GM19438 (cell line): ENCODE results near the gene WDFY1.
A peak's percentile ranks its signal among the peaks of the same experiment; 100 is the strongest.
"Not testable (repeated sequence)": the region's sequence is repeated elsewhere in the genome, so short reads cannot be mapped to it uniquely, and the experiment has no call there.

Source experiments
- ATAC-seq: cut with Tn5 transposase; IDR thresholded peaks from one replicate; pipeline ENCODE4 v1.9.1; 2021; ENCODE audit warnings: low read depth; ENCODE audit not compliant: unreplicated experiment

The WDFY1 gene

DNA sequence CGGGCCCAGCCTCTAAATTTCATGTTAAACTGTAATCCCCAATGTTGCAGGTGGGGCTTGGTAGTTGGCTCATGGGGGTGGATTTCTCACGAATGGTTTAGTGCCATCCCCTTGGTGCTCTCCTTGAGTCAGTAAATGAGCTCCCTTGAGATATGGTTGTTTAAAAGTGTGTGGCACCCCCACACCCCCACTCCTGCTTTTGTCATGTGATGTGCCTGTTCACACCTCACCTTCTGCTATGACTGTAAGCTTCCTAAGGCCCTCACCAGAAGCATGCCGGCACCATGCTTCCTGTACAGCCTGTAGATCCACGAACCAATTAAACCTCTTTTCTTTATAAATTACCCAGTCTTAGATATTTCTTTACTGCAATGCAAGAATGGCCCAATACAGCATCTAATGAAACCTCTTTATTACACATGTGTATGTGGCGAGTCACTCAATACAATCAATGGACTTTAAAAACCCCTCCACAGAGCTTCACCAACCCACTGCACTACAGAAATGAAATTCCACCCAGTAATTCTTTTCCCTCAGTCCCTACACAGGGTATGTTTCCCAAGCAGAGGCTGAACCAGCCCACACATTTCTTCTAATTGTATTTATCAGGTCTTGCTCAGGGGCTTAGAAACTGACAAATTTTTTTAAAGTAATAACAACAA is 47.3 kb downstream of the WDFY1 start:
- ATAC-seq = no peak

GRCh38 chr2:223896833-223897311 is 48.3 kb downstream of the WDFY1 start:
- ATAC-seq = peak; percentile 69

DNA sequence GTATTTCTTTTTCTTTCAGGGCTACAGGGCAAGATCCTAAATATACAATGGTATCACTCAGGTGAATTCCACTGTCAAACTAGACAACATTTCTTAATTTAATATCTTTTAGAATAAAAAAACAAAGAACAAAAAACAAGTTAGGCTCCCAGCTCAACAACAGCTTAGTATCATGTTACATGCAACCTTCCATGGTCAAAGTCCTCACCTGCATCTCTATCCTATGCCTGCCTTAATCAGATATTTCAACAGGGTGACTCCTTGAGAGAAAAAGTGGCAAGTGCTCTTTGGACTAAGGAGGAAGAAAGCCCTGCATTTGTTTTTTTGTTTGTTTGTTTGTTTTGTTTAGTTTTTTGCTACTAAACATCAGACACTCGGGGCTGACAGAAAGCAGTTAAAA is 50.2 kb downstream of the WDFY1 start:
- ATAC-seq = no peak

DNA sequence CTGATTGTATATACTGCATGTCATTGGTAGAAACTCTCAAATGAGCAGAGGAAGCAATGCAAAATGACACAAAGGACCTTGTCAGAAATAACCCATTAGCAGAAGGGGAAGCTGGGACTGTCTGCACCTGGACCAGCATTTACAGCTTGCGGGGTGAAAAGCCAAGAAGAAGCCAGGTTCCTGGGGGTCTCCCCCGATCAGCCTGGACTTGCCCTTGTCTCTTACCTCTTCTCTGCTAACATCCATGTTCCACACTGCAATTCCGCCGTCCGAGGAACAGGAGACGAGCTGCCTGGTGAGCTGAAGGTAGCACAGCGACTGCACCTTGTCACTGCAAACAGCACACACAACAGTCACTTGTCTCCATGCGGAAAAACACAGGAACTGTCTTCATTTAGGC is 51.1 kb downstream of the WDFY1 start:
- ATAC-seq = no peak

DNA sequence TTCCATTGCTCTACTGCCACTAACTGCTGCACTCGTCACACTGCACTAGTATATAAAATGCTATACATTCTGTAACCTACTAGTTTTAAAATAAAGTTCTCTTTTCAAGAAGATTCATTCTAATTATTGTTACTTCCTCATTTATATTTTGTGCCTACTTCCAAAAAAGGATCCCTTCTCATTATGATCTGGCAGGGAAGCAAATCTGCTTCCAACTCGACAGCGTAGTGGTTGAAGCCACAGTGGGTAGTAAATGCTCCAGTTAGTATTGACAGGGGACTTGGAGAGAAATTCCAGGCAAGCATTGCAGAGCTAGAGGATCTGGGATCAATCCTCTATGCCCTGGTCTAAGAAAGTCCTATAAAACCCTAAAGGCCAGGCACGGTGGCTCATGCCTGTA is 54.4 kb downstream of the WDFY1 start:
- ATAC-seq = no peak

DNA sequence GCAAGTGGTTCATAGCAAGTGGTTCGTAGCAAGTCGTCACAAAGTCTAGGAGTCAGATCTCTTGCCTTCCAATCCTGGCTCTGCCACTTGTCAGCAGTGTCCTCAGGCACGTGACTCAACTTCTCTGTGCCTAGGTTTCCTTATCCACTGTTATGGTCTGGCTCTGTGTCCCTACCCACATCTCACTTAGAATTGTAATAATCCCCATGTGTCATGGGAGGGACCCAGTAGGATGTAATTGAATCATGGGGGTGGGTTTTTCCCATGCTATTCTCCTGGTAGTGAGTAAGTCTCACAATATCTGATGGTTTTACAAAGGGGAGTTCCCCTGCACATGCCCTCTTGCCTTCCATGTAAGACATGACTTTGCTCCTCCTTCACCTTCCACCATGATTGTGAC is 55.9 kb downstream of the WDFY1 start:
- ATAC-seq = no peak

DNA sequence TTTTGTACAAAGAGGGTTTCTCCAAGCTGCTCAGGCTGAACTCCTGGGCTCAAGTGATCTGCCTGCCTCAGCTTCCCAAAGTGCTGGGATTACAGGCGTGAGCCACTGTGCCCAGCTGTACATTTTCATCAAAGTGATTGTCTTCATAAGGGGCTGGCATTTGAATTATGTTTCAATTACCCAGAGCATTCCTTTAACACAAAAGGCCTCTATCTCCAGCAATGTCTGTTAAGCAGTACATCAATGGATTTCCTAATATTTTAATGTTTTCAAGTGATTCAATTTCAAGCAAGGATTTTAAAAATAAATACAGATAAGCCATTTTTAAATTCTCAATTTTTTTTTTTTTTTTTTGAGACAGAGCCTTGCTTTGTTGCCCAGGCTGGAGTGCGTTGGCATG is 56.9 kb downstream of the WDFY1 start:
- no peak for ATAC-seq

- no peak for ATAC-seq
These were observed 58.0 kb downstream of the WDFY1 start for GRCh38 chr2:223887127-223887526.

DNA sequence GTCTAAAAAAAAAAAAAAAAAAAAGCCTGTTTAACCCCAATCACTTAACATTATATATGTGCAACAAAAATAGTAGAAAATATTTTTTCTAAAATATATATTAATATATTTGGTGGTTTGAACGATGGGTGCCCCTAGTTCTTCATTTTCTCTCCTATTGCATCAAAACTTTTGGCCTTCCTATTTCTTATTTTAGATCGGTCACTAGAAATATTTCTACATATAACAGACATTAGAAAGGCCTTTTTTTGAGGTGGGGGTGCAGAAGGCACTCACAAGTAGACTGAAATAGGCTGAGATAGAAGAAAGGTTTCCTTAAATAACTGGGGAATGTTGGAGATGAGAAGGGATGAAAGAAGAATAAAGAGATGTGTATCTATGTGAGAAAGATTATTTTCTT is 58.4 kb downstream of the WDFY1 start:
- ATAC-seq = no peak

DNA sequence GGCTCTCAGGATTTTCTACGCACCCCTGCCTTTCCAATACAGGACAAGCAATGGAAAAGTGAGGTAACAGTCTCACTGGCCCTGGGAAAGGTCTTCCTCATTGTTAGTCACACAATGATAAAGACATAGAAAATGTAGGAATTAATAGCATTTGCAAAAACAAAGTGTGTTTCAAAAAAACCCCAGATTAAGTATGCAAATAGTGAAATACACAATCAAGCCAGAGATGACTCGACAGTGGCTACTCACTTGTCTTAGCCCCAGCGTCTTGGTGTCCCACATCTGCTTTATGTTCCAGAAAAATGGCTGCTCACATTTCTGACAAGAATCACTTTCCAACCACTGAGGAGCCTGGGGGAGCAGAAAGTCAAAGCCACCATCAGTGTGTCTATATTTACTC is 60.7 kb downstream of the WDFY1 start:
- ATAC-seq = peak; percentile 61

- ATAC-seq = no peak
These were observed 62.4 kb downstream of the WDFY1 start for GRCh38 chr2:223882715-223883114.

DNA sequence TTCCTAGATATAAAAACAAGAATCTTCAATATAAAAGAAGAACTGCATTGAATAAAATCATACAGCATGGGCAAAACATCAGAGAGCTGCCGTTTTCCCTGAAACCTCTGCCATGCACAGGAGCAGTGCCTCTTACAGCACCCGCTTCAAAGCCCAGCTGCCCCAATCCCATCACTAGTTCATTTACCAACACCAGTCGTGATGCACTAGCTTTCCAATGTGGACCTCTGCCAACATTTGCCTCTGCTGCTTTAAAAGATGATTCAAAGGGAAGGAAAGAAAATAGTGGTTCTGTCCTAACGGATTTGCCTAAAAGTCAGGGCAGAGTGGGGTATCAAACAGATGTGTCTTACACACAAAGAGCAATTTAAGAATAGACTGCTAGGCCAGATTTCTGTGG is 64.3 kb downstream of the WDFY1 start:
- ATAC-seq = no peak

DNA sequence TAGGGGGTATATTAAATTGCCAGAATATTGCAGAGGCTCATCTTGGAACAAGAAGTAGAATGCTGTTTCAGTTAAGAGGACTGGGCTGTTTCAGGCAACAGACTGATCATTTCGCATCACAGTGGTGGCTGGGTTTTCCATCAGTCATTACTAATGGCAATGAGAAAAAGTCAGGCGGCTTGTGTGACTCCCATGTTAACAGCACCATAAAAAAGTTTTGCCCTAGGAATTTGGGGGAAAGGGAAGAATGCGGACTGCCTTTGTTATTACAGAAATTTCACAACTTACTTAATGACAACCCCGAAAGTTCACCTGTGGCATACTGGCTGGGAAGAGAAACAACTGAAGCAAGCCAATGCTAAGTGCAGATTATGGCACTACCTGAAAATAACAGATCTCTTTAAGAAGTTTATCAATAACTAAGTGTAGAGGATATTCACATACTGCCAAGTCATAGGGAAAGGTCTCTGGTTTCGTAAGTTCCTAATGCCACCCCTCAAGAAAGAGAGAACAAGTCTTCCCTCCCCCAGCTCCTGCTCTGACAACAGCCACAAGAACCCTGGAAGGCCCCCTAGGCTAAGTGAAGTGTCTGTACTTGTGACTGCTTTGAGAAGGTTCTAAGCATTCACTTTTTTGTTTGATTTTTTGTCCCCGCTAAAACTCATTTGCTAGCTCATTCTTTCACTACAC is 67.3 kb downstream of the WDFY1 start:
- peak; percentile 37 for ATAC-seq

DNA sequence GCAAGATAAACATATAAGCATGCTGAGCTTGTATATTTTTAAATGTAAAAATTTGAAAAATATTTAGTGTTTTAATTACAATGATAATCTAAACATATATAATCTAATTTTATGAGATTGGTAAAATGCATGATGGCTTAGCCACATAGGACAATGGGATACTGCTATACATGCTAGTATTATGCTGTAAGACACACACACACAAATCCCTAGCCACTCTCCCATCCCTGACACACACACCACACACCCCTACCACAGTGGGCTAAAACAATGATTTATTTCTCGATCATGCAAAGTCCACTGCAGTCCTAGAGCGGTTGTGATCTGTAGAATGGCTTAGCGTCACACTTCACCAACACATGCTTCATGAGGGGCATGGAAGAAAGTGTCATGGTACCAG is 71.5 kb downstream of the WDFY1 start:
- ATAC-seq = no peak

- not testable (repeated sequence) for ATAC-seq
These were observed 72.4 kb downstream of the WDFY1 start for GRCh38 chr2:223872772-223873171.

DNA sequence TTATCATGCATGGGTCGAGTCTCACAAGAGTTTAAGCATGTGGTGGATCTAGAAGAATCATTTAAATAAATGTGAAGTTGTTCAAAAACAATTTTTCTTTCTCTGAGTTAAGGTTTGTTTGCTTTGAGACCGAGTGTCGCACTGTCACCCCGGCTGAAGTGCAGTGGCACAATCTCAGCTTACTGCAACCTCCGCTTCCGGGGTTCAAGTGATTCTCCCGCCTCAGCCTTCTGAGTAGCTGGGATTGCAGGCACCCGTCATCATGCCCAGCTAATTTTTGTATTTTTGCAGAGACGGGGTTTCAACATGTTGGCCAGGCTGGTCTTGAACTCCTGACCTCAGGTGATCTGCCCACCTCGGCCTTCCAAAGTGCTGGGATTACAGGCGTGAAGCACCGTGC is 73.5 kb downstream of the WDFY1 start:
- ATAC-seq = not testable (repeated sequence)

DNA sequence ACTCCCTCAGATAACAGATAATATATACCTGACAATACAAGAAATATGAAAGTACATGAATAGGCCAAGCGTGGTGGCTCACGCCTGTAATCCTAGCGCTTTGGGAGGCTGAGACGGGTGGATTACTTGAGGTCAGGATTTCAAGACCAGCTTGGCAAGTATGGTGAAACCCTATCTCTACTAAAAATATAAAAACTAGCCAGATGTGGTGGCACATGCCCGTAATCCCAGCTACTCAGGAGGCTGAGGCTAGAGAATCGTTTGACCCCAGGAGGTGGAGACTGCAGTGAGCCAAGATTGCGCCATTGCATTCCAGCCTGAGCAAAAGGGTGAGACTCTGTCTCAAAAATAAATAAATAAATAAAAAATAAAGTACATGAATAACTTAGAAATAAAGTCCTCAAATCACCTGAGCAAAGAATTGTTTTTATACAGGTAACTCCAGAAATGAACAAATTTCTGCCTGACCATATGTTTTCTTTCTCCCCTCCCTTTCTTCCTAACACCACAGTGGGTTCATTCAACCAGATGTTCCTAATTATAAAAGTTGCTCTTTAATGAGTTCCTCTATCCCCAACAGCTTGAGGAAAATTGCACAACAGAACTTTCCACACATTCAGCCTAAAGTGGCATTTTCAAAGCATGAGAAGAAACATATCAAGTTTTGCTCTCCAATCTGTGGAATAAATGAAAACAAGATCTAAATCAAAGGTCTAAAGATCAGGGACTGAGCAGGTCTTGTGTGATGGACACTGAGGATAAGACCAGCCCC is 74.1 kb downstream of the WDFY1 start:
- no peak for ATAC-seq

DNA sequence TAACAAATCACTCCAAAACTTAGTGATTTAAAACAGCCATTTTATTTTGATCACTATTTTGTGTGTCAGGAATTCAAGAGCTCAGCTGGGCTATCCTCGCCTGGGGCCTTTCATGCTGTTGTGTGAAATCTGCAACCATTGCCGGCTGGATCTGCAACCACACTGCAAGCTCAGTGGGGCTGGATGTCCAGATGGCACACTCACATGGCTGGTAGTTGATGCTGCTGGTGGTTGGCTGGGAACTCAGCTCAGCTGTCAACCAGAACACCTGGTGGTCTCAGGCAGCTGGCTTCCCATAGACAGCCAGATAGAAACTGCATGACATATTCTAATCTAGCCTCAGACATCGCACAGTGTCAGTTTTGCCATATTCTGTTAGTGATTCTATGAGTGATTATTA is 77.1 kb downstream of the WDFY1 start:
- no peak for ATAC-seq

DNA sequence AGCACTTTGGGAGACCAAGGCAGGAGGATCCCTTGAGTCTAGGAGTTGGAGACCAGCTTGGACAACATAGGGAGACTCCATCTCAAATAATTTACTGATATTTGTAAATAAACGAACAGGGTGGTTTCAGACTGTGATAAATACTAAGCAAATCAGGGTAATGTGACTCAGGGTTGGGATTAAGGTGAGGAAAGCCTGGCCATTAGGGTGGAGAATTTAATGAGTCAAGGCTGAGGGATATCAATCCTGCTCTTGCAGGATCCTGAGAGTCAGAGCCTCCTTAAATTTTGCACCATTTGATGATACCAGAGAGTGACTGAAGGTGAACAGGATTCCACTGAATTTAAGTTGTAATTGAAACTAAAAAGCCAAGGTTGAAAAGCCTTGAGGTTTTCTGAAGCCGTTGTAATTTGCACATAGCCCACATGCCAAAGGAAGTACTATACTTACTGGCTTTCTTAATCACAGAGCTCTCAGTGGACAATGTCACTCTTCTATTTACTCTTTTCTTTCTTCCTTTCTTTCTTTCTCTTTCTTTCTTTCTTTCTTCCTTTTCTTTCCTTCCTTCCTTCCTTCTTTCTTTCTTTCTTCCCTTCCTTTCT is 79.1 kb downstream of the WDFY1 start:
- peak; percentile 50 for ATAC-seq

DNA sequence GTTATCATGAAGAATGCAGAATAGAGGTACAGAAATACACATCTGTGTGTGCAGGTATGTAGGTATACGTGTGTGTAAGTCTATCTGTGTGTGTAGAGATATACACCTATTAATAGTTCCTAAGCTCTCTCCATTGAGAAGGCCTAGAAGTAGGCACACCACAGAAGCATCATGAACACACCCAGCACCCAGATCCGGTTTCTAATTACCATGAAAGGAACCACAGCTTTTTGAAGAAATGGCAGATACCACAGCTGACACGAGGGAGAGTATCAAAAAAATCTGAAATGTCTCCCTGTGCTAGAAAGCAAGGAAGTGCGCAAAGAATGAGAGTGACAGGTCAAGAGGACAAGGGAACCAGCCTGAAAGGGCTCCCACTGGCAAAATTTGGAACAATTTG is 80.0 kb downstream of the WDFY1 start:
- no peak for ATAC-seq

DNA sequence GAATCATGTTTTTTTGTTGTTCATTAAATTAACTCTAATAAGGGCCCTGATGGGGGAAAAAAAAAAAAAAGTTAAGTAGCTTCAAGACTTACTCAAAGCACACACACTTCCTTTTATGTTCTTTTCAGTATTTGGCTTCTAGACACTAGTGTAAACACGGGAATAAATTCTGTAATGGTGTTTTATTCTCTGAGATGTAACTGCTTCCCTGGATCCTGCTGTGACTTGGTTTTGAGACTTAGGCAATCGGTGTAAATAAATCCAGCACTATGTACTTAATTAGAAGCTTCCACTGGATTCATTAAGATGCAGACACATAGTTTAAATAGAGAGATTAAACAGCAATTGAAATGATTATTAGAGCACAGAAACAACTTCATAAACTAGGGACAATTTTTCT is 81.6 kb downstream of the WDFY1 start:
- no peak for ATAC-seq
